NCI-H460 (cell line): Measurements from ENCODE around the gene TFAP2C. TPM values are rescaled to one million over a fixed set of nuclear protein-coding genes. Genes with fewer than 3 reads are reported as not detected.
A peak's percentile ranks its signal among the peaks of the same experiment; 100 is the strongest.
"Not testable (repeated sequence)": the region's sequence is repeated elsewhere in the genome, so short reads cannot be mapped to it uniquely, and the experiment has no call there.

Source experiments
- DNase-seq: peaks from one replicate; pipeline ENCODE4 v3.0.0-alpha.2; 2016; ENCODE audit warnings: low read depth; ENCODE audit errors: extremely low read depth
- total RNA-seq: library from RNA; depleted of rRNA; stranded (reverse); fragments of >200 nt; shearing (Covaris generic); gene quantifications from 2 replicates; pipeline ENCODE4 v1.2.3, GENCODE V29; 2014

The TFAP2C gene
- total RNA-seq, 1 experiment from 2014 or later: 11.8 TPM

- no peak for DNase-seq
Measured at GRCh38 chr20:56614196-56614595, 14.9 kb upstream of the TFAP2C start.

- no peak for DNase-seq
Measured at GRCh38 chr20:56616716-56617115, 12.4 kb upstream of the TFAP2C start.

GRCh38 chr20:56617489-56617888, 11.6 kb upstream of the TFAP2C start:
- DNase-seq: no peak

- DNase-seq: no peak
Measured at GRCh38 chr20:56621730-56622129, 7.4 kb upstream of the TFAP2C start.

- DNase-seq: not testable (repeated sequence)
Measured at GRCh38 chr20:56623930-56624329, 5.2 kb upstream of the TFAP2C start.

GRCh38 chr20:56624786-56625681, 4.1 kb upstream of the TFAP2C start:
- DNase-seq: no peak

- DNase-seq: no peak
Measured at GRCh38 chr20:56625837-56626236, 3.3 kb upstream of the TFAP2C start.

GRCh38 chr20:56626367-56627121, 2.6 kb upstream of the TFAP2C start:
- no peak for DNase-seq

- DNase-seq: no peak
Measured at GRCh38 chr20:56627122-56628014, 1.7 kb upstream of the TFAP2C start.

- DNase-seq: no peak
Measured at GRCh38 chr20:56628015-56628872, 862 bp upstream of the TFAP2C start.

GRCh38 chr20:56629464-56630085, 469 bp downstream of the TFAP2C start:
- DNase-seq: no peak

- DNase-seq: peak; percentile 67
Measured at GRCh38 chr20:56630086-56630493, 984 bp downstream of the TFAP2C start.

- DNase-seq: no peak
Measured at GRCh38 chr20:56630506-56631317, 1.6 kb downstream of the TFAP2C start.

GRCh38 chr20:56631318-56631989, 2.3 kb downstream of the TFAP2C start:
- no peak for DNase-seq

- DNase-seq: no peak
Measured at GRCh38 chr20:56631990-56632327, 2.9 kb downstream of the TFAP2C start.

GRCh38 chr20:56634307-56634706, 5.2 kb downstream of the TFAP2C start:
- no peak for DNase-seq

- no peak for DNase-seq
Measured at GRCh38 chr20:56634735-56635385, 5.8 kb downstream of the TFAP2C start.

GRCh38 chr20:56636716-56637115, 7.6 kb downstream of the TFAP2C start:
- no peak for DNase-seq
